GM12878 (cell line): ENCODE data around the gene HERC4. TPM values are rescaled to one million over a fixed set of nuclear protein-coding genes. Genes with fewer than 3 reads are reported as not detected.
A peak's percentile ranks its signal among the peaks of the same experiment; 100 is the strongest.

Source experiments
- CEBPZ ChIP-seq: fragments of 150-350 bp; IDR thresholded peaks from 2 replicates; pipeline ENCODE4 v1.6.1; 2016; ENCODE audit warnings: low read depth, low read length
- EGR1 ChIP-seq, 2 experiments: IDR thresholded peaks; 1 replicate in 1 of 2; 2 replicates in 1 of 2; pipeline ENCODE4 v1.6.1; 2011 to 2012; ENCODE audit warnings: low read depth in 2 of 2, low read length in 2 of 2, borderline replicate concordance in 1 of 2, mild to moderate bottlenecking in 1 of 2, moderate library complexity in 1 of 2
- FOXK2 ChIP-seq: fragments of 450-650 bp; IDR thresholded peaks from 2 replicates; pipeline ENCODE4 v1.6.1; 2017; ENCODE audit warnings: mild to moderate bottlenecking, moderate library complexity
- KDM1A ChIP-seq: fragments of 200-600 bp; sonication (generic); IDR thresholded peaks from 2 replicates; pipeline ENCODE4 v1.6.1; 2016; ENCODE audit warnings: borderline replicate concordance
- MXI1 ChIP-seq: fragments of 150-350 bp; IDR thresholded peaks from 2 replicates; pipeline ENCODE4 v1.6.1; 2011; ENCODE audit warnings: low read depth, mild to moderate bottlenecking, inconsistent platforms, low read length, improper control_type of control experiment
- NRF1 ChIP-seq: conservative IDR thresholded peaks from 2 replicates; pipeline ENCODE4 v1.6.1; 2011; ENCODE audit warnings: mild to moderate bottlenecking, low read depth, low read length, improper control_type of control experiment
- RB1 ChIP-seq: fragments of 450-650 bp; formaldehyde crosslinking; IDR thresholded peaks from 2 replicates; pipeline ENCODE4 v1.6.1; 2017; ENCODE audit warnings: mild to moderate bottlenecking, borderline replicate concordance
- SUZ12 ChIP-seq: fragments of 200-600 bp; sonication (generic); IDR thresholded peaks from one replicate; pipeline ENCODE4 v1.6.1; 2018; ENCODE audit warnings: antibody characterized with exemption, mild to moderate bottlenecking; ENCODE audit not compliant: unreplicated experiment
- ZBTB33 ChIP-seq: fragments of 450-650 bp; IDR thresholded peaks from 2 replicates; pipeline ENCODE4 v1.6.1; 2017; ENCODE audit warnings: mild to moderate bottlenecking
- polyA plus RNA-seq, 11 experiments: library from polyadenylated mRNA; depleted of rRNA in 4 of 11; unstranded in 6 of 11; stranded (reverse) in 5 of 11; fragments of >200 nt; fragmentation: Nextera tagmentation in 4 of 11; fragmentation: Illumina TruSeq in 1 of 11; extraction: Ambion mirVana in 4 of 11; extraction: Trizol in 1 of 11; gene quantifications; 1 replicate in 1 of 11; 2 replicates in 10 of 11; pipeline versions ENCODE4 v1.2.1 to v1.2.3, GENCODE V29; 2011 to 2016; ENCODE audit warnings: inconsistent platforms in 2 of 11, missing spikeins in 2 of 11, low read depth in 1 of 11
- total RNA-seq, 4 experiments: library from RNA; depleted of rRNA in 3 of 4; stranded (reverse); fragments of >200 nt in 3 of 4; fragmentation: Illumina TruSeq in 1 of 4; extraction: Trizol in 1 of 4; gene quantifications; 2 replicates each; pipeline versions ENCODE4 v1.2.1 to v1.2.3, GENCODE V29; 2013 to 2021

HERC4 gene
- total and polyA plus RNA-seq, 10 of the 15 experiments (the other 5 are each of a cell fraction or from before 2014, with no cell fraction given), result 9.7 to 36.8 (median 23.4) TPM

- peak; percentile 51 for TF ChIP-seq NRF1
- no peak for TF ChIP-seq FOXK2
- no peak for TF ChIP-seq CEBPZ
- TF ChIP-seq KDM1A, result no peak
- no peak for TF ChIP-seq SUZ12
- peak; percentile 70 for TF ChIP-seq MXI1
- TF ChIP-seq EGR1 (IDR thresholded peaks at IDR 0.05; ENCODE audit: borderline replicate concordance in 1 of 2, low read depth in 2 of 2, low read length in 2 of 2), result peak in 1 of 2 experiments; percentile 83; a peak in 2 of 3 replicates
- TF ChIP-seq RB1, result 0 out of 2 replicates have a peak, but pooled peaks have one; percentile 55
- TF ChIP-seq ZBTB33, result no peak
Observed at GRCh38 chr10:68074775-68075549, at the start of gene HERC4 (continued).
